Renal cortex interstitium (tissue), 11 donors: ENCODE measurements around the gene UMPS. TPM values are rescaled to one million over a fixed set of nuclear protein-coding genes. Genes with fewer than 3 reads are reported as not detected.
"Not testable (repeated sequence)": the region's sequence is repeated elsewhere in the genome, so short reads cannot be mapped to it uniquely, and the experiment has no call there.

Experiments used
- DNase-seq, 11 donors: peaks; one replicate each; pipeline ENCODE4 v3.0.0-alpha.2; 2013; ENCODE audit warnings: low read depth in 9 of 11, low spot score in 4 of 11; ENCODE audit errors: extremely low read depth in 1 of 11
- polyA plus RNA-seq, 3 donors: library from polyadenylated mRNA; unstranded; fragments of 120-200 nt; gene quantifications; one replicate each; pipeline ENCODE4 v1.2.1, GENCODE V29; 2013; ENCODE audit not compliant: insufficient read length in 3 of 3

Gene UMPS
- polyA plus RNA-seq, 3 donors = 41.0 to 52.9 (median 45.9) TPM

DNA sequence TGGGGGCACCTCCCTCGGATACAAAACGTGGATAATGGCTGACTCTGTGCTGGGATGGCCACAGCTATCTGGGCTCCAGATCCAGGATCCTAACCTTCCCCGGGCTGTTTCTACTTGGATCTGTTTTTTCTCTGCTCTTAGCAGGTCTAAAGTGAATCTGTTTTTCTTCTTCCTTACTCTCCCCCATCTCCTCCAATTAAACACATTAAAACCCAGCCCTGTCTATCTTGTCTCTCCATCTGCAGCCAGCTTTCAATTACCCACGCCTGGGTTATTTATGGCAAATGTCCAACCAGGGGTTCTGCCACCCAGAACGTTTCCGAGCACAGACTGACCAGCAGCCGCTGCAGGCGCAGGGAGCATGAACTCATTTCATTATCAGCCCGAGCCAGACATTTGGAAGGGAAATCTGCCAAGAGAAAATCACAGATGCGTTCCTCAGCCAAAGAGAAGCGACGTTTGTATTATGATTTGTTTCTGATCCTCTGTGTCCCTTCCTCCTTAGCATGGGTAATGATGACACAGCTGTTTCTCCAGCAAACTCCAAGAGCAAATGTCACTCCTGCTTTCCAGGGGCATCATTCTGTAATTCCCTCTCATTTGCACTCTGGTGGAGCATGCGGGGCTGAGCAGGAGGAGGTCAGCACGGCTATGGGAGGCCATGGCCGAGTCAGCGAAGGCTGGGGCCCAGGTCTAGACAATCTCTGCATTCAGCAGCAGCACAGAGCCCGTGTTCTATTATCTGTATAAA lies 42.0 kb downstream of the UMPS start:
- DNase-seq = peak in 3 of 11 donors; percentile 45 to 68 (median 53)

GRCh38 chr3:124773351-124774326 lies 43.4 kb downstream of the UMPS start:
- DNase-seq = no peak

- no peak for DNase-seq
Observed at GRCh38 chr3:124774327-124774718, 44.1 kb downstream of the UMPS start.

- no peak for DNase-seq
Observed at GRCh38 chr3:124774841-124775402, 44.7 kb downstream of the UMPS start.

- no peak for DNase-seq
Observed at GRCh38 chr3:124775877-124776276, 45.6 kb downstream of the UMPS start.

GRCh38 chr3:124776856-124777255 lies 46.6 kb downstream of the UMPS start:
- DNase-seq = no peak

GRCh38 chr3:124777762-124778470 lies 47.7 kb downstream of the UMPS start:
- DNase-seq = peak in 2 of 11 donors; percentile 33 to 46

DNA sequence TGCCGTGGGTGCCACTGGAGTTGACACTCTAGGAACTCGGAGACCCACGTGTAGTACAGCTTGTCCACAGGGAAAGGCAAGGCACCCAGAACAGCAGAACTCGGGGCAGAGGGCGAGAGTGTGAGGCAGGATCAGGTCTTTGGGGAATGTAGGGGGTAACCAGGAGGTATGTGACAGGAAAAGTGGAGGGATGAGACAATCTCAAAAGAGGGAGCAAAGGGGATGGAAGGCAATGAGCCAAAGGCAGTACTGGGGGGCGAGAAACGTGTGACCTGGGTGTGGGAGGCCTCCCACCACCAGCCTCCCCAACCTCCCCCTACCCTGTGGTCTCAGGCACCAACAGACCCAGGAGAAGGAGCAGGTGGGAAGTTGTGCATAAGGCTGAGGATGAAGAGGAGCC lies 48.9 kb downstream of the UMPS start:
- DNase-seq = no peak

GRCh38 chr3:124779751-124780191 lies 49.5 kb downstream of the UMPS start:
- DNase-seq = no peak

DNA sequence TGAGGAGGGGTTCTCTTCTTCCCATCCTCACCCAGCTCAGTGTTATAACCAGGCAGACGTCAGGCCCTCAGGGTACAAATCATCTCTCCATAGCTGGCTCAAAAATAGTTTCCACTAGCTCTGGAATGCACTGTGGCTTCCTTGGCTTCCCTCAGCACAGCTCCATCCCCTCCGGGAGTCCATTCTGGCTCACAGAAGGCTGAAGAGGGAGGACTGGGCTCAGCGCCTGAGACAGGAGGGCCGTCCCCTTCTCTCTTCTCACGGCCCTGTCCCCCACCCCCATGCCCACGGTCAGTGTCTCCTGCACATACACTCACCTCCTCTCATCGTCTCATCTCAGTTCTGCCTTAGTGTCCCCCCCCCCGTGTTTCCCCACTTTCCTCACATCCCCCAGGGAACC lies 50.1 kb downstream of the UMPS start:
- no peak for DNase-seq

DNA sequence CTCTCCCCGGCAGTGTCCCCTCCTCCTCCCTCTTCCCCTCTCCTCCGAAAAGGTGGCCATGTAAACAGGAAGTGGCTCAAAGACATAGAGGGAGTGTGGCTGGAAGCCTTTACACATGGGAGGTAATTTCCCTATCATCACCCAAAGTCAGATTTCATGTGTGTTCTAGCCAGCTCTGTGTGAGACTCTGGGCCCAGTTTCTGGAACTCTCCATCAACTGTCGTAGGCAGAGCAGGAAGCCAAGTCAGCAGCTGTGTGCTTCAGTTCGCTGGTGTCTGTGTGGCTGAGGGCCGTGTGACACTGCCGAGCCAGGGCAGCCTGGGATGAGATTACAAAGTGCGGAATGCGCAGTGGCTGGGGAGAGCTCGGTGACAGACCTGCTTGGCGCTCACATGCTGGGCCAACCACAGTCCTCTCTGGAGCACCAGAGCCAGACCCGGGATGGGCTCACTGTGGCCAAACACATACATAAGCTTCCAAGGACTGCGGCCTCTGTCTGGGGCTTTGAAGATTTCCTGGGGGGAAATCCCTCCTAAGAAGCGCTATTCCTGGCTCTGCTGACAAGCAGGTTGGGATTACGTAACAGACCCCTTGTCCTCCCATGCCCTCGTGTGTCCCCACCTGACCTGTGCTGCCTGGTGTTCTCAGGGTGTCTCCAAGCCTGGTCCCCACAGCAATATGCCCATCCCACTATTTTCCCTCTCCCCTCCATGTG lies 50.7 kb downstream of the UMPS start:
- peak in 3 of 11 donors; percentile 52 to 66 (median 62) for DNase-seq

DNA sequence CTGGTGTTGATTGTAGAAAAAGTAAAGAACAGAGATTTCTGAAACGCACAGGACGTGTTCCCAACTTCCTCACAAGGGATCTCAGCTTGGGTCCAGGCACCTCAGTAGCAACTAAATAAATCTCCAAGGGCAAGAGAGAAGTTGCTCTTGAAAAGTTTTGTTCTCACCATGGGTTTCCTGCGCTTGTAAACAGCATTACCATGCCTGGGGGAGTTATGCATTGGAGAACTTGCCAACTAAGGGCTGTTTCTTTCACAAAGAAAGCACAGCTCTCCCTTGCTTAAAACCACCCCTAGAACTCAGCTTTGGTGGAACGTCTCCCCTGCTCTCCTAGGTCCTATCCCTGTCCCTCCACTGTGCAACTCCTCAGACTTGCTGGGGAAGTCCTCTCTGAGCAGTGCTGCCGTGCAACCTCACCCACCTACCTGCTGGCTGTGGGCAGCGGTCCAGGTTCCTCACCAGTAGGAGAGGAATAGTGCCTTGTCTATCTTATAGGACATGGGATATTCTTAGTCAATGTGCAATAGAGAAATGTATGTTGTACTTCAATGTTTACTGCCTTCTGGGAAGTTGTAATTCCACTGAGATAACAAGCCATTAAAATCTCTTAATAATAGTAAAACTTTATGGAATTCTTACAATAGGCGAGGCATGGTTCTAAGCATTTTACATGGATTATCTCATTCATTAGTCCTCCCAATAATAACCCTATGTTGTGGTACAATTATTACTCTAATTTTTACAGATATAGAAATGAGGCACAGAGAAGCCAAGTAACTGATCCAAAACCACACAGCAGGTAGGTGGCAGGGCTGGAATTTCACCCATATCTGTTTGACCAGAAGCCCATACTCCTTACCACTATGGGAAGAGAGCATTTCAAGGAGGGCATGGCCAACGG lies 51.5 kb downstream of the UMPS start:
- no peak for DNase-seq

DNA sequence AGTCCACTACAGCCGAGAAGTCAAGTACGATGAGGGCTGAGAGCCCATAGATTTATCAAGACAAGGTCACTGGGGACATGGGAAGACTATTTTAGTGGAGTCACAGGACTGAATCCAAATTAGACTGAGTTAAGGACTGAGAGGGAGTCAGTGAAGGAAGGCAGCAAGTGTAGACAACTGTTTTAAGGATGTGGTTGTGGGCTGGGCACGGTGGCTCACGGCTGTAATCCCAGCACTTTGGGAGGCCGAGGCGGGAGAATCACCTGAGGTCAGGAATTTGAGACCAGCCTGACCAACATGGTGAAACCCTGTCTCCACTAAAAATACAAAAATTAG lies 52.1 kb downstream of the UMPS start:
- not testable (repeated sequence) for DNase-seq

GRCh38 chr3:124783696-124784095 lies 53.4 kb downstream of the UMPS start:
- DNase-seq = no peak

- no peak for DNase-seq
Observed at GRCh38 chr3:124784686-124785382, 54.6 kb downstream of the UMPS start.

DNA sequence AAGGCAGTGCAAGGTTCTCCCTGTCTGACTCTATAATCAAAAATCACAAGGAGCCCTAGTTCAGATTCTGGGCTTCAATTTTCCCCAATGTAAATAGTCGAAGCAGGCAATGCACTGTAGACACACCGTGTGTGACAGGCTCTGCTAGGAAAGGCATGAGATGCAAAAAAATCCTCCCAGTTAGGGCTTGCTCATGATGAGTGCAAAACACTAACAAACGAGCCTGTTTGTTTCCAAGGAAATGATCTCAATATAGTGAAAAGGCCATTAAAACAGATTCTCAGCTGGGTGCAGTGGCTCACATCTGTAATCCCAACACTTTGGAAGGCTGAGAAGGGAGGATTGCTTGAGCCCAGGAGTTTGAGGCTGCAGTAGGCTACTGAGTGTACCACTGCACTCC lies 55.7 kb downstream of the UMPS start:
- no peak for DNase-seq
